ENCODE data around the gene C1orf174. TPM values are rescaled to one million over a fixed set of nuclear protein-coding genes. Genes with fewer than 3 reads are reported as not detected.

The C1orf174 gene
- total and polyA plus RNA-seq, 12 donors: 7.5 to 13.4 (median 10.9) TPM

GRCh38 chr1:3881193-3881480, 18.9 kb downstream of the C1orf174 start:
- no peak overlapping the region for H3K27ac ChIP-seq
- ATAC-seq (no peak), DNase-seq (no peak)
- no peak for TF ChIP-seq CTCF (IDR thresholded peaks at IDR 0.05)
- peaks cover 0 to 75% (median 49%) of the 10 kb centered on the region in 9 donors for H3K36me3 ChIP-seq
- peaks cover 0 to 17% (median 8%) of the 10 kb centered on the region in 11 donors for H3K9me3 ChIP-seq
- no peaks in the 10 kb centered on the region for H3K4me1 ChIP-seq
- WGBS, 2 donors: 91 to 97% methylated on average over 5 of the region's 5 CpGs
- intact Hi-C loops (cut with DNase I): no loop called here
- no peak overlapping the region for H3K4me3 ChIP-seq
- no peaks in the 10 kb centered on the region for H3K27me3 ChIP-seq

- H3K27ac ChIP-seq: no peak overlapping the region
- no peak for TF ChIP-seq CTCF (IDR thresholded peaks at IDR 0.05)
- ATAC-seq: peak in 1 of 8 donors; percentile 43
- DNase-seq: no peak
- peaks cover 0 to 17% (median 8%) of the 10 kb centered on the region in 11 donors for H3K9me3 ChIP-seq
- intact Hi-C loops (cut with DNase I): no loop called here
- no peak overlapping the region for H3K4me3 ChIP-seq
- WGBS, 2 donors: 92 to 94% methylated on average over 20 of the region's 20 CpGs
- peaks cover 0 to 75% (median 47%) of the 10 kb centered on the region in 9 donors for H3K36me3 ChIP-seq
- H3K27me3 ChIP-seq: no peaks in the 10 kb centered on the region
- H3K4me1 ChIP-seq: no peaks in the 10 kb centered on the region
Observed at GRCh38 chr1:3880429-3881192, 19.5 kb downstream of the C1orf174 start.

GRCh38 chr1:3879787-3880428, 20.2 kb downstream of the C1orf174 start:
- Histone ChIP-seq H3K36me3 (peaks cover 0 to 76% (median 53%) of the 10 kb centered on the region in 9 donors), H3K4me1 (no peaks in the 10 kb centered on the region), H3K27me3 (no peaks in the 10 kb centered on the region), H3K4me3 (no peak overlapping the region), H3K9me3 (peaks cover 0 to 17% (median 8%) of the 10 kb centered on the region in 11 donors), H3K27ac (no peak overlapping the region)
- DNase-seq (no peak), ATAC-seq (no peak)
- no peak for TF ChIP-seq CTCF (IDR thresholded peaks at IDR 0.05)
- WGBS, 2 donors: 81 to 85% methylated on average over 9 of the region's 9 CpGs
- intact Hi-C loops (cut with DNase I): no loop called here

GRCh38 chr1:3879099-3879498, 21.0 kb downstream of the C1orf174 start:
- WGBS, 2 donors: 98% methylated on average over 7 of the region's 7 CpGs
- Histone ChIP-seq H3K4me3 (no peak overlapping the region), H3K9me3 (peaks cover 0 to 17% (median 8%) of the 10 kb centered on the region in 11 donors), H3K27ac (no peak overlapping the region), H3K27me3 (no peaks in the 10 kb centered on the region), H3K4me1 (no peaks in the 10 kb centered on the region), H3K36me3 (peaks cover 0 to 72% (median 56%) of the 10 kb centered on the region in 9 donors)
- DNase-seq (no peak), ATAC-seq (no peak)
- no peak for TF ChIP-seq CTCF (IDR thresholded peaks at IDR 0.05)
- intact Hi-C loops (cut with DNase I): no loop called here

All from heart right ventricle (tissue), 16 donors.